ENCODE results near the gene TNFAIP8L2.

- no peak for TF ChIP-seq CTCF (conservative IDR thresholded peaks at IDR 0.05; ENCODE audit: low read depth, low read length)
- no peak for TF ChIP-seq EZH2phosphoT487 (IDR thresholded peaks at IDR 0.05; ENCODE audit: borderline replicate concordance, low read length)
- no peak for TF ChIP-seq EZH2 (IDR thresholded peaks at IDR 0.05; ENCODE audit: low read length, unreplicated experiment)
Measured at GRCh38 chr1:151193304-151193703, 36.9 kb downstream of the TNFAIP8L2 start.

Measured in PC-3 (cell line).